ENCODE measurements around the gene MLH3.
A peak's percentile ranks its signal among the peaks of the same experiment; 100 is the strongest.
"Not testable (repeated sequence)": the region's sequence is repeated elsewhere in the genome, so short reads cannot be mapped to it uniquely, and the experiment has no call there.

The MLH3 gene

GRCh38 chr14:75023108-75023507 is 28.2 kb downstream of the MLH3 start:
- DNase-seq = no peak

GRCh38 chr14:75022655-75023054 is 28.6 kb downstream of the MLH3 start:
- DNase-seq = peak; percentile 51

GRCh38 chr14:75018694-75019093 is 32.6 kb downstream of the MLH3 start:
- DNase-seq = peak; percentile 21

GRCh38 chr14:75016815-75017214 is 34.5 kb downstream of the MLH3 start:
- no peak for DNase-seq

GRCh38 chr14:75015496-75015895 is 35.8 kb downstream of the MLH3 start:
- no peak for DNase-seq

GRCh38 chr14:75013290-75013689 is 38.0 kb downstream of the MLH3 start:
- no peak for DNase-seq

GRCh38 chr14:75011356-75011994 is 39.8 kb downstream of the MLH3 start:
- DNase-seq = no peak

GRCh38 chr14:75010472-75011093 is 40.7 kb downstream of the MLH3 start:
- DNase-seq = no peak

GRCh38 chr14:75009176-75009575 is 42.1 kb downstream of the MLH3 start:
- no peak for DNase-seq

- peak; percentile 8 for DNase-seq
These were observed 45.9 kb downstream of the MLH3 start for GRCh38 chr14:75005357-75005756.

GRCh38 chr14:75003250-75004027 is 47.8 kb downstream of the MLH3 start:
- peak; percentile 39 for DNase-seq

GRCh38 chr14:75002392-75003249 is 48.6 kb downstream of the MLH3 start, which contains the start of gene EIF2B2:
EIF2B2 (plus strand) TSS chr14:75002921; CDS start chr14:75002991, 70 bp downstream.
- DNase-seq = peak; percentile 94

GRCh38 chr14:75001899-75002298 is 49.4 kb downstream of the MLH3 start:
- DNase-seq = no peak

GRCh38 chr14:75001261-75001660 is 50.0 kb downstream of the MLH3 start:
- DNase-seq = no peak

GRCh38 chr14:74995781-74996180 is 55.5 kb downstream of the MLH3 start:
- DNase-seq = not testable (repeated sequence)

GRCh38 chr14:74994182-74994581 is 57.1 kb downstream of the MLH3 start:
- DNase-seq = not testable (repeated sequence)

- DNase-seq = no peak
These were observed 62.3 kb downstream of the MLH3 start for GRCh38 chr14:74988993-74989392.

GRCh38 chr14:74988131-74988530 is 63.1 kb downstream of the MLH3 start:
- peak; percentile 53 for DNase-seq

- DNase-seq = no peak
These were observed 65.5 kb downstream of the MLH3 start for GRCh38 chr14:74985806-74986205.

GRCh38 chr14:74985028-74985310 is 66.3 kb downstream of the MLH3 start:
- no peak for DNase-seq

- no peak for DNase-seq
These were observed 66.8 kb downstream of the MLH3 start for GRCh38 chr14:74984236-74985027.

- DNase-seq = no peak
These were observed 67.9 kb downstream of the MLH3 start for GRCh38 chr14:74983343-74983742.
